Thyroid gland (tissue), 4 donors: ENCODE measurements around the gene NOTCH4. TPM values are rescaled to one million over a fixed set of nuclear protein-coding genes. Genes with fewer than 3 reads are reported as not detected.
A peak's percentile ranks its signal among the peaks of the same experiment; 100 is the strongest.

Experiments used
- DNase-seq, 2 donors: peaks; one replicate each; pipeline ENCODE4 v3.0.0-alpha.2; 2019
- H3K27ac ChIP-seq, 3 donors: fragments of 200-600 bp; sonication (generic); 1 replicate in 2 of 3; 2 replicates in 1 of 3; pipeline ENCODE4 v1.5.1; 2016 to 2019; ENCODE audit warnings: mild to moderate bottlenecking in 1 of 3, moderate library complexity in 1 of 3
- H3K27me3 ChIP-seq: fragments of 200-600 bp; sonication (generic); one replicate; pipeline ENCODE4 v1.5.1; 2019
- H3K36me3 ChIP-seq, 2 donors: fragments of 200-600 bp; sonication (generic); one replicate each; pipeline ENCODE4 v1.5.1; 2016 to 2019
- H3K4me1 ChIP-seq, 2 donors: fragments of 200-600 bp; sonication (generic); one replicate each; pipeline ENCODE4 v1.5.1; 2017 to 2019
- H3K4me3 ChIP-seq, 3 donors: fragments of 200-600 bp; sonication (generic); replicated peaks in 1 of 3; 1 replicate in 2 of 3; 2 replicates in 1 of 3; pipeline ENCODE4 v1.5.1; 2016; ENCODE audit warnings: mild to moderate bottlenecking in 1 of 3
- H3K9me3 ChIP-seq: fragments of 200-600 bp; sonication (generic); one replicate; pipeline ENCODE4 v1.5.1; 2017
- CTCF ChIP-seq, 6 experiments: fragments of 200-600 bp in 3 of 6; fragments of 450-650 bp in 3 of 6; sonication (generic) in 3 of 6; IDR thresholded peaks; one replicate each; pipeline ENCODE4 v1.5.1; 2016 to 2019; ENCODE audit warnings: antibody characterized with exemption in 6 of 6, mild to moderate bottlenecking in 2 of 6, inconsistent platforms in 1 of 6, moderate library complexity in 1 of 6
- POLR2A ChIP-seq, 2 donors: fragments of 450-650 bp; IDR thresholded peaks; one replicate each; pipeline ENCODE4 v1.6.1; 2017; ENCODE audit warnings: antibody characterized with exemption in 2 of 2, mild to moderate bottlenecking in 2 of 2, moderate library complexity in 1 of 2
- WGBS, 2 donors: methylation state at CpG; one replicate each; pipeline ENCODE4 v1.1.5; 2017; 5-methylcytosine and 5-hydroxymethylcytosine counted together
- intact Hi-C: fragments of 100-400 bp; cut with DNase I; formaldehyde crosslinking; loops from one replicate; pipeline ENCODE4 v1.15.1; 2023
- total RNA-seq, 4 donors: library from RNA; depleted of rRNA; stranded (reverse); fragments of >200 nt; gene quantifications; one replicate each; pipeline ENCODE4 v1.2.3, GENCODE V29; 2016

The NOTCH4 gene
- total RNA-seq, 4 donors from 2014 or later, result 11.0 to 37.9 (median 17.5) TPM

- Histone ChIP-seq H3K27ac (no peak overlapping the region), H3K4me3 (no peak overlapping the region), H3K4me1 (no peaks in the 10 kb centered on the region), H3K27me3 (no peaks in the 10 kb centered on the region), H3K36me3 (peaks cover 8 to 32% of the 10 kb centered on the region in 2 donors), H3K9me3 (no peaks in the 10 kb centered on the region)
- 83 to 88% methylated on average over 13 to 25 of the region's 30 CpGs for WGBS, 2 donors
- TF ChIP-seq POLR2A (IDR thresholded peaks at IDR 0.05), result no peak
- no peak for TF ChIP-seq CTCF (IDR thresholded peaks at IDR 0.05)
- intact Hi-C loops, result no loop called here
- no peak for DNase-seq
Measured at GRCh38 chr6:32166411-32167061, 57.3 kb downstream of the NOTCH4 start.

- Histone ChIP-seq H3K9me3 (no peaks in the 10 kb centered on the region), H3K4me3 (no peak within 1 kb of the TSS), H3K27ac (peak within 1 kb of the TSS in 1 of 3 donors; percentile 54), H3K4me1 (no peaks in the 10 kb centered on the region), H3K36me3 (peaks cover 8 to 19% of the 10 kb centered on the region in 2 donors), H3K27me3 (no peaks in the 10 kb centered on the region)
- DNase-seq, result no peak
- no peak for TF ChIP-seq POLR2A (IDR thresholded peaks at IDR 0.05)
- TF ChIP-seq CTCF (IDR thresholded peaks at IDR 0.05), result no peak
- intact Hi-C loops, result no loop called here
Measured at GRCh38 chr6:32164295-32164694, 59.6 kb downstream of the NOTCH4 start, which contains the start of gene EGFL8. EGFL8 (plus strand) TSS chr6:32164595; CDS start chr6:32166166, 1,571 bp downstream.

GRCh38 chr6:32163559-32164258, 60.2 kb downstream of the NOTCH4 start:
- intact Hi-C loops, result no loop called here
- Histone ChIP-seq H3K4me1 (no peaks in the 10 kb centered on the region), H3K36me3 (peaks cover 8 to 18% of the 10 kb centered on the region in 2 donors), H3K27me3 (no peaks in the 10 kb centered on the region), H3K9me3 (no peaks in the 10 kb centered on the region), H3K27ac (peak overlapping the region in 1 of 3 donors; percentile 54), H3K4me3 (no peak overlapping the region)
- no peak for DNase-seq
- WGBS, 2 donors, result 84 to 97% methylated on average over 4 to 6 of the region's 7 CpGs
- TF ChIP-seq POLR2A (IDR thresholded peaks at IDR 0.05), result no peak
- no peak for TF ChIP-seq CTCF (IDR thresholded peaks at IDR 0.05)

- Histone ChIP-seq H3K9me3 (no peaks in the 10 kb centered on the region), H3K36me3 (peaks cover 0 to 7% of the 10 kb centered on the region in 2 donors), H3K4me1 (peaks cover 14 to 17% of the 10 kb centered on the region in 2 donors), H3K4me3 (no peak overlapping the region), H3K27me3 (no peaks in the 10 kb centered on the region), H3K27ac (no peak overlapping the region)
- TF ChIP-seq CTCF (IDR thresholded peaks at IDR 0.05) (no peak), POLR2A (IDR thresholded peaks at IDR 0.05) (no peak)
- intact Hi-C loops, result loop anchor here (10.0 kb wide), 1 partner anchor 113 kb away; no protein-coding TSS in a partner anchor
- no peak for DNase-seq
Measured at GRCh38 chr6:32158052-32158451, 65.8 kb downstream of the NOTCH4 start.

GRCh38 chr6:32156891-32157290, 67.0 kb downstream of the NOTCH4 start:
- DNase-seq, result no peak
- no peak for TF ChIP-seq CTCF (IDR thresholded peaks at IDR 0.05)
- no peak for TF ChIP-seq POLR2A (IDR thresholded peaks at IDR 0.05)
- H3K27me3 ChIP-seq, result no peaks in the 10 kb centered on the region
- peaks cover 25 to 26% of the 10 kb centered on the region in 2 donors for H3K4me1 ChIP-seq
- no peak overlapping the region for H3K4me3 ChIP-seq
- WGBS, 2 donors, result 90 to 95% methylated on average over 9 of the region's 9 CpGs
- intact Hi-C loops, result loop anchor here (10.0 kb wide), 1 partner anchor 112 kb away; no protein-coding TSS in a partner anchor
- no peak overlapping the region for H3K27ac ChIP-seq
- H3K9me3 ChIP-seq, result no peaks in the 10 kb centered on the region
- peaks cover 0 to 7% of the 10 kb centered on the region in 2 donors for H3K36me3 ChIP-seq
